KOPT-K1 (cell line): Measurements from ENCODE around the gene NIPAL3.
A peak's percentile ranks its signal among the peaks of the same experiment; 100 is the strongest.
"Not testable (repeated sequence)": the region's sequence is repeated elsewhere in the genome, so short reads cannot be mapped to it uniquely, and the experiment has no call there.

Experiments used
- H3K27ac ChIP-seq: fragments of 200-600 bp; sonication (generic); 2 replicates; pipeline ENCODE4 v1.5.1; 2016; ENCODE audit warnings: antibody characterized with exemption, mild to moderate bottlenecking, low read depth, low read length; ENCODE audit not compliant: poor library complexity, severe bottlenecking
- H3K36me3 ChIP-seq: fragments of 200-600 bp; sonication (generic); 2 replicates; pipeline ENCODE4 v1.5.1; 2017; ENCODE audit warnings: antibody characterized with exemption, mild to moderate bottlenecking, low read length, moderate library complexity; ENCODE audit not compliant: insufficient read depth
- H3K9me3 ChIP-seq: fragments of 200-600 bp; sonication (generic); 2 replicates; pipeline ENCODE4 v1.5.1; 2017; ENCODE audit warnings: antibody characterized with exemption, low read length, mild to moderate bottlenecking; ENCODE audit not compliant: insufficient read depth, poor library complexity, severe bottlenecking

NIPAL3 gene

DNA sequence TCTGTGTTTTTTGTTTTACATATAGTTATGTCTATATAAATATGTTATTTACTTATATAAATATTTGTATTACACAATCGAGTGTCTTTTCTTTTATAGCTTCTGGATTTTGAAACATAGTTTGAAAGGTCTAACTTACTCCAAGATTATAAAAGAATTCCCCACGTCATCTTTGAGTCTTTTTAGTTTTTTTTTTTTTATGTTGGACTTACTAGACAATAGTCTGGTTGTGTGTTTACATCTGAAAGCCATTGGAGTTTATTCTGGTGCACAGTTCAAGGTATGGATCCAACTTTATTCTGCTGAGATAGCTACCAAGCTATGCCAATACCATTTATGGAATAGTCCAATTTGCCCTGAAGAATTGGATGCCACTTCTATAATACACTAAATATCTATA is 61.0 kb downstream of the NIPAL3 start:
- Histone ChIP-seq H3K9me3 (no peaks in the 10 kb centered on the region), H3K36me3 (no peaks in the 10 kb centered on the region), H3K27ac (no peak overlapping the region)

GRCh38 chr1:24477309-24477708 is 61.7 kb downstream of the NIPAL3 start:
- no peaks in the 10 kb centered on the region for H3K36me3 ChIP-seq
- no peaks in the 10 kb centered on the region for H3K9me3 ChIP-seq
- H3K27ac ChIP-seq: no peak overlapping the region

GRCh38 chr1:24481101-24481500 is 65.5 kb downstream of the NIPAL3 start:
- H3K9me3 ChIP-seq: no peaks in the 10 kb centered on the region
- H3K27ac ChIP-seq: peak overlapping the region; percentile 75
- H3K36me3 ChIP-seq: no peaks in the 10 kb centered on the region

GRCh38 chr1:24481843-24482610 is 66.4 kb downstream of the NIPAL3 start:
- no peaks in the 10 kb centered on the region for H3K9me3 ChIP-seq
- no peaks in the 10 kb centered on the region for H3K36me3 ChIP-seq
- H3K27ac ChIP-seq: peak overlapping the region; percentile 75

GRCh38 chr1:24483441-24483840 is 67.8 kb downstream of the NIPAL3 start:
- no peaks in the 10 kb centered on the region for H3K9me3 ChIP-seq
- H3K36me3 ChIP-seq: no peaks in the 10 kb centered on the region
- peak overlapping the region; percentile 21 for H3K27ac ChIP-seq

GRCh38 chr1:24484199-24484598 is 68.6 kb downstream of the NIPAL3 start:
- Histone ChIP-seq H3K27ac (peak overlapping the region; percentile 30), H3K9me3 (no peaks in the 10 kb centered on the region), H3K36me3 (no peaks in the 10 kb centered on the region)

- H3K27ac ChIP-seq: peak overlapping the region; percentile 80
- peaks cover 6% of the 10 kb centered on the region for H3K9me3 ChIP-seq
- no peaks in the 10 kb centered on the region for H3K36me3 ChIP-seq
These were observed 70.9 kb downstream of the NIPAL3 start for GRCh38 chr1:24486331-24487065.

- no peaks in the 10 kb centered on the region for H3K36me3 ChIP-seq
- H3K27ac ChIP-seq: no peak overlapping the region
- H3K9me3 ChIP-seq: peaks cover 6% of the 10 kb centered on the region
These were observed 71.9 kb downstream of the NIPAL3 start for GRCh38 chr1:24487455-24487854.

GRCh38 chr1:24488159-24488558 is 72.6 kb downstream of the NIPAL3 start:
- H3K9me3 ChIP-seq, H3K27ac ChIP-seq, H3K36me3 ChIP-seq: not testable (repeated sequence)

DNA sequence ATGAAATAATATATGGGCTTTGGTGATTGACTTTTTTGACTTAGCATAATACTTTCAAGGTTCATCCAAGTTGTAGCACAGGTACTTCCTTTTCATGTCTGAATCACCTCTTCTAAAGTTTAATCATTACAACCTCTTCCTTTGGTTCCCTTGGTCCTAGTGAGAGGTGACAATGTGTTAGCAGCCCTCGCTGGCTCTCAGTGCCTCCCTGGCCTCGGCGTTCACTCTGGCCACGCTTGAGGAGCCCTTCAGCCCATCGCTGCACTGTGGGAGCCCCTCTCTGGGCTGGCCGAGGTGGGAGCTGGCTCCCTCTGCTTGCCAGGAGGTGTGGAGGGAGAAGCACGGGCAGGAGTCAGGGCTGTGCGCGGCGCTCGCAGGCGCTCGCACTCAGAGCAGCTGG is 74.1 kb downstream of the NIPAL3 start:
- Histone ChIP-seq H3K9me3 (peaks cover 6% of the 10 kb centered on the region), H3K36me3 (no peaks in the 10 kb centered on the region), H3K27ac (no peak overlapping the region)

DNA sequence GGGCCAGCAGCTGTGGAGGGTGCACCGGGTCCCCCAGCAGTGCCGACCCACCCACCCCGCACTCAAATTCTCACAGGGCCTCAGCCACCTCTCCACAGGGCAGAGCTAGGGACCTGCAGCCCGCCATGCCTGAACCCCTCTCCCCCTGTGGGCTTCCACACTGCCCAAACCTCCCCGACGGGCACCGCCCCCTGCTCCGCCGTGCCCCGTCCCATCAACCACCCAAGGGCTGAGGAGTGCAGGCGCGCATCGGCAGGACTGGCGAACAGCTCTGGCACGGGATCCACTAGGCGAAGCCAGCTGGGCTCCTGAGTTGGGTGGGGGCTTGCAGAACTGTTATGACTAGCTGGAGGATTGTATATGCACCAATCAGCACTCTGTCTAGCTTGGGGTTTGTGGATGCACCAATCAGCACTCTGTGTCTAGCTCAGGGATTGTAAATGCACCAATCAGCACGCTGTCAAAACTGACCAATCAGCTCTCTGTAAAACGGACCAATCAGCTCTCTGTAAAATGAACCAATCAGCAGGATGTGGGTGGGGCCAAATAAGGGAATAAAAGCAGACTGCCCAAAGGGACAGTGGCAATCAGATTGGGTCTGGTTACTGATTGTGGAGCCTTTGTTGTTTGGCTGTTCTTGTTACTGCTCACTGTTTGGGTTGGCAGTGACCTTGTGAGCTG is 74.6 kb downstream of the NIPAL3 start:
- Histone ChIP-seq H3K9me3 (peaks cover 6% of the 10 kb centered on the region), H3K27ac (no peak overlapping the region), H3K36me3 (no peaks in the 10 kb centered on the region)

- Histone ChIP-seq H3K27ac (no peak overlapping the region), H3K9me3 (peaks cover 6% of the 10 kb centered on the region), H3K36me3 (no peaks in the 10 kb centered on the region)
These were observed 76.2 kb downstream of the NIPAL3 start for GRCh38 chr1:24491577-24492360.

- H3K9me3 ChIP-seq, H3K36me3 ChIP-seq, H3K27ac ChIP-seq: not testable (repeated sequence)
These were observed 77.3 kb downstream of the NIPAL3 start for GRCh38 chr1:24492935-24493334.

GRCh38 chr1:24493785-24494184 is 78.2 kb downstream of the NIPAL3 start:
- Histone ChIP-seq H3K27ac (no peak overlapping the region), H3K36me3 (no peaks in the 10 kb centered on the region), H3K9me3 (peaks cover 6% of the 10 kb centered on the region)

- Histone ChIP-seq H3K9me3 (no peaks in the 10 kb centered on the region), H3K27ac (no peak overlapping the region), H3K36me3 (no peaks in the 10 kb centered on the region)
These were observed 83.0 kb downstream of the NIPAL3 start for GRCh38 chr1:24498589-24498988.
